Measurements from ENCODE around the gene TNFRSF1A. TPM values are rescaled to one million over a fixed set of nuclear protein-coding genes. Genes with fewer than 3 reads are reported as not detected.
A peak's percentile ranks its signal among the peaks of the same experiment; 100 is the strongest.

Gene TNFRSF1A
- total RNA-seq, 1 experiment from 2014 or later: 44.1 TPM

DNA sequence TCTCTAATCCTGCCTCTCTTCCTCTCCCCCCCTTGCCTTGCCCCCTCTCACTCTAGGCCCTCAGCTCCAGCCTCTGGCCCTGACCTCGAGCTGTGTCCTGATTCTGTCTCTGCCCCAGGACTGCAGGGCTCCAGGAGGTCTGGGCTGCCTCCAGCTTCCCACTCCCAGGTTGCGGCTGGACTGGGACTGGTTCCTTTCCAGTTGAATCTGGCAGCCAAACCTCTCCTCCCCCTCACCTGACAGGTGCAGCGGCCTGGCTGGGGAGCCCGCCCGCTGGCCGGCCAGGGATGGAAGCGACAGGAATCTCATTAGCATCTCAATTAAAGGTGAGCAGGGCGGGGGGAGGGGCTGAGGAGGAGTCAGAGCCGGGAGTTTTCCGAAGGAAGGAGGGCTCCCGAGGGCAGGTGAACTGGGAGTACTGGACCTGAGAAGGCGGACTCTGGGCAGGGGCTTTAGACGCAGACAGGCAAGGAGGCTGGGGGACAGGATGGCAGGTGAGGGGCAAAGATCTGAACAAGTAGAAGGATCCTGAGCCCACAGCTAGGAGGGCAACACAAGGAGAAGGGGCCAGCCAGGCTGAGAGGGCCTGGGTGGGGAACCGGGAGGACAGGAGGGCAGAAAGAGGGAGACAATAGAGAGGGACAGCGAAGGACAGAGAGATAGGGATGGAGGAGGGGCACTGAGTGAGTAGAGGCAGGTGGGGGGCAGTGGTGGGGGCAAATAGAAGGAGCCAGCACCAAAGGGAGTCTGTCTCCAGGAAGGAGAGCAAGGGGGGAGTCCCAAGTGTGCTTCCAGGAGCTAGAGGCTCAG is 33.6 kb upstream of the TNFRSF1A start, which contains the start of gene SCNN1A (continued):
- TF ChIP-seq, protein P1, sequence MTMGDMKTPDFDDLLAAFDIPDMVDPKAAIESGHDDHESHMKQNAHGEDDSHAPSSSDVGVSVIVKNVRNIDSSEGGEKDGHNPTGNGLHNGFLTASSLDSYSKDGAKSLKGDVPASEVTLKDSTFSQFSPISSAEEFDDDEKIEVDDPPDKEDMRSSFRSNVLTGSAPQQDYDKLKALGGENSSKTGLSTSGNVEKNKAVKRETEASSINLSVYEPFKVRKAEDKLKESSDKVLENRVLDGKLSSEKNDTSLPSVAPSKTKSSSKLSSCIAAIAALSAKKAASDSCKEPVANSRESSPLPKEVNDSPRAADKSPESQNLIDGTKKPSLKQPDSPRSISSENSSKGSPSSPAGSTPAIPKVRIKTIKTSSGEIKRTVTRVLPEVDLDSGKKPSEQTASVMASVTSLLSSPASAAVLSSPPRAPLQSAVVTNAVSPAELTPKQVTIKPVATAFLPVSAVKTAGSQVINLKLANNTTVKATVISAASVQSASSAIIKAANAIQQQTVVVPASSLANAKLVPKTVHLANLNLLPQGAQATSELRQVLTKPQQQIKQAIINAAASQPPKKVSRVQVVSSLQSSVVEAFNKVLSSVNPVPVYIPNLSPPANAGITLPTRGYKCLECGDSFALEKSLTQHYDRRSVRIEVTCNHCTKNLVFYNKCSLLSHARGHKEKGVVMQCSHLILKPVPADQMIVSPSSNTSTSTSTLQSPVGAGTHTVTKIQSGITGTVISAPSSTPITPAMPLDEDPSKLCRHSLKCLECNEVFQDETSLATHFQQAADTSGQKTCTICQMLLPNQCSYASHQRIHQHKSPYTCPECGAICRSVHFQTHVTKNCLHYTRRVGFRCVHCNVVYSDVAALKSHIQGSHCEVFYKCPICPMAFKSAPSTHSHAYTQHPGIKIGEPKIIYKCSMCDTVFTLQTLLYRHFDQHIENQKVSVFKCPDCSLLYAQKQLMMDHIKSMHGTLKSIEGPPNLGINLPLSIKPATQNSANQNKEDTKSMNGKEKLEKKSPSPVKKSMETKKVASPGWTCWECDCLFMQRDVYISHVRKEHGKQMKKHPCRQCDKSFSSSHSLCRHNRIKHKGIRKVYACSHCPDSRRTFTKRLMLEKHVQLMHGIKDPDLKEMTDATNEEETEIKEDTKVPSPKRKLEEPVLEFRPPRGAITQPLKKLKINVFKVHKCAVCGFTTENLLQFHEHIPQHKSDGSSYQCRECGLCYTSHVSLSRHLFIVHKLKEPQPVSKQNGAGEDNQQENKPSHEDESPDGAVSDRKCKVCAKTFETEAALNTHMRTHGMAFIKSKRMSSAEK (CRISPR knock-in tag; IDR thresholded peaks at IDR 0.05; ENCODE audit: borderline replicate concordance): no peak
- TF ChIP-seq NR2C2 (CRISPR knock-in tag; IDR thresholded peaks at IDR 0.05) (no peak), ZNF263 (CRISPR knock-in tag; IDR thresholded peaks at IDR 0.05; ENCODE audit: low read depth) (no peak), ZNF121 (CRISPR knock-in tag; IDR thresholded peaks at IDR 0.05) (0 out of 2 replicates have a peak, but pooled peaks have one; percentile 4), HMGA2 (CRISPR knock-in tag; IDR thresholded peaks at IDR 0.05) (no peak), CREM (CRISPR knock-in tag; IDR thresholded peaks at IDR 0.05) (no peak), ETV6 (CRISPR knock-in tag; IDR thresholded peaks at IDR 0.05) (peak; percentile 94), NFATC4 (CRISPR knock-in tag; IDR thresholded peaks at IDR 0.05) (no peak), ATF1 (CRISPR knock-in tag; IDR thresholded peaks at IDR 0.05) (no peak), MYBL2 (CRISPR knock-in tag; IDR thresholded peaks at IDR 0.05) (peak; percentile 78), NR3C1 (CRISPR knock-in tag; conservative IDR thresholded peaks at IDR 0.05; ENCODE audit: low read depth) (no peak), ELF4 (CRISPR knock-in tag; IDR thresholded peaks at IDR 0.05; ENCODE audit: low read depth) (no peak)
- TF ChIP-seq, protein P2, sequence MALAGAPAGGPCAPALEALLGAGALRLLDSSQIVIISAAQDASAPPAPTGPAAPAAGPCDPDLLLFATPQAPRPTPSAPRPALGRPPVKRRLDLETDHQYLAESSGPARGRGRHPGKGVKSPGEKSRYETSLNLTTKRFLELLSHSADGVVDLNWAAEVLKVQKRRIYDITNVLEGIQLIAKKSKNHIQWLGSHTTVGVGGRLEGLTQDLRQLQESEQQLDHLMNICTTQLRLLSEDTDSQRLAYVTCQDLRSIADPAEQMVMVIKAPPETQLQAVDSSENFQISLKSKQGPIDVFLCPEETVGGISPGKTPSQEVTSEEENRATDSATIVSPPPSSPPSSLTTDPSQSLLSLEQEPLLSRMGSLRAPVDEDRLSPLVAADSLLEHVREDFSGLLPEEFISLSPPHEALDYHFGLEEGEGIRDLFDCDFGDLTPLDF (CRISPR knock-in tag; IDR thresholded peaks at IDR 0.05): no peak
- TF ChIP-seq, protein P3, sequence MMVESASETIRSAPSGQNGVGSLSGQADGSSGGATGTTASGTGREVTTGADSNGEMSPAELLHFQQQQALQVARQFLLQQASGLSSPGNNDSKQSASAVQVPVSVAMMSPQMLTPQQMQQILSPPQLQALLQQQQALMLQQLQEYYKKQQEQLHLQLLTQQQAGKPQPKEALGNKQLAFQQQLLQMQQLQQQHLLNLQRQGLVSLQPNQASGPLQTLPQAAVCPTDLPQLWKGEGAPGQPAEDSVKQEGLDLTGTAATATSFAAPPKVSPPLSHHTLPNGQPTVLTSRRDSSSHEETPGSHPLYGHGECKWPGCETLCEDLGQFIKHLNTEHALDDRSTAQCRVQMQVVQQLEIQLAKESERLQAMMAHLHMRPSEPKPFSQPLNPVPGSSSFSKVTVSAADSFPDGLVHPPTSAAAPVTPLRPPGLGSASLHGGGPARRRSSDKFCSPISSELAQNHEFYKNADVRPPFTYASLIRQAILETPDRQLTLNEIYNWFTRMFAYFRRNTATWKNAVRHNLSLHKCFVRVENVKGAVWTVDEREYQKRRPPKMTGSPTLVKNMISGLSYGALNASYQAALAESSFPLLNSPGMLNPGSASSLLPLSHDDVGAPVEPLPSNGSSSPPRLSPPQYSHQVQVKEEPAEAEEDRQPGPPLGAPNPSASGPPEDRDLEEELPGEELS (CRISPR knock-in tag; IDR thresholded peaks at IDR 0.05): peak; percentile 86
- TF ChIP-seq, protein P4, sequence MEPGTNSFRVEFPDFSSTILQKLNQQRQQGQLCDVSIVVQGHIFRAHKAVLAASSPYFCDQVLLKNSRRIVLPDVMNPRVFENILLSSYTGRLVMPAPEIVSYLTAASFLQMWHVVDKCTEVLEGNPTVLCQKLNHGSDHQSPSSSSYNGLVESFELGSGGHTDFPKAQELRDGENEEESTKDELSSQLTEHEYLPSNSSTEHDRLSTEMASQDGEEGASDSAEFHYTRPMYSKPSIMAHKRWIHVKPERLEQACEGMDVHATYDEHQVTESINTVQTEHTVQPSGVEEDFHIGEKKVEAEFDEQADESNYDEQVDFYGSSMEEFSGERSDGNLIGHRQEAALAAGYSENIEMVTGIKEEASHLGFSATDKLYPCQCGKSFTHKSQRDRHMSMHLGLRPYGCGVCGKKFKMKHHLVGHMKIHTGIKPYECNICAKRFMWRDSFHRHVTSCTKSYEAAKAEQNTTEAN (CRISPR knock-in tag; IDR thresholded peaks at IDR 0.05): 0 out of 2 replicates have a peak, but pooled peaks have one; percentile 49
- TF ChIP-seq, protein P5, sequence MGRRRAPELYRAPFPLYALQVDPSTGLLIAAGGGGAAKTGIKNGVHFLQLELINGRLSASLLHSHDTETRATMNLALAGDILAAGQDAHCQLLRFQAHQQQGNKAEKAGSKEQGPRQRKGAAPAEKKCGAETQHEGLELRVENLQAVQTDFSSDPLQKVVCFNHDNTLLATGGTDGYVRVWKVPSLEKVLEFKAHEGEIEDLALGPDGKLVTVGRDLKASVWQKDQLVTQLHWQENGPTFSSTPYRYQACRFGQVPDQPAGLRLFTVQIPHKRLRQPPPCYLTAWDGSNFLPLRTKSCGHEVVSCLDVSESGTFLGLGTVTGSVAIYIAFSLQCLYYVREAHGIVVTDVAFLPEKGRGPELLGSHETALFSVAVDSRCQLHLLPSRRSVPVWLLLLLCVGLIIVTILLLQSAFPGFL (CRISPR knock-in tag; IDR thresholded peaks at IDR 0.05; ENCODE audit: borderline replicate concordance): no peak
- TF ChIP-seq, protein P6, sequence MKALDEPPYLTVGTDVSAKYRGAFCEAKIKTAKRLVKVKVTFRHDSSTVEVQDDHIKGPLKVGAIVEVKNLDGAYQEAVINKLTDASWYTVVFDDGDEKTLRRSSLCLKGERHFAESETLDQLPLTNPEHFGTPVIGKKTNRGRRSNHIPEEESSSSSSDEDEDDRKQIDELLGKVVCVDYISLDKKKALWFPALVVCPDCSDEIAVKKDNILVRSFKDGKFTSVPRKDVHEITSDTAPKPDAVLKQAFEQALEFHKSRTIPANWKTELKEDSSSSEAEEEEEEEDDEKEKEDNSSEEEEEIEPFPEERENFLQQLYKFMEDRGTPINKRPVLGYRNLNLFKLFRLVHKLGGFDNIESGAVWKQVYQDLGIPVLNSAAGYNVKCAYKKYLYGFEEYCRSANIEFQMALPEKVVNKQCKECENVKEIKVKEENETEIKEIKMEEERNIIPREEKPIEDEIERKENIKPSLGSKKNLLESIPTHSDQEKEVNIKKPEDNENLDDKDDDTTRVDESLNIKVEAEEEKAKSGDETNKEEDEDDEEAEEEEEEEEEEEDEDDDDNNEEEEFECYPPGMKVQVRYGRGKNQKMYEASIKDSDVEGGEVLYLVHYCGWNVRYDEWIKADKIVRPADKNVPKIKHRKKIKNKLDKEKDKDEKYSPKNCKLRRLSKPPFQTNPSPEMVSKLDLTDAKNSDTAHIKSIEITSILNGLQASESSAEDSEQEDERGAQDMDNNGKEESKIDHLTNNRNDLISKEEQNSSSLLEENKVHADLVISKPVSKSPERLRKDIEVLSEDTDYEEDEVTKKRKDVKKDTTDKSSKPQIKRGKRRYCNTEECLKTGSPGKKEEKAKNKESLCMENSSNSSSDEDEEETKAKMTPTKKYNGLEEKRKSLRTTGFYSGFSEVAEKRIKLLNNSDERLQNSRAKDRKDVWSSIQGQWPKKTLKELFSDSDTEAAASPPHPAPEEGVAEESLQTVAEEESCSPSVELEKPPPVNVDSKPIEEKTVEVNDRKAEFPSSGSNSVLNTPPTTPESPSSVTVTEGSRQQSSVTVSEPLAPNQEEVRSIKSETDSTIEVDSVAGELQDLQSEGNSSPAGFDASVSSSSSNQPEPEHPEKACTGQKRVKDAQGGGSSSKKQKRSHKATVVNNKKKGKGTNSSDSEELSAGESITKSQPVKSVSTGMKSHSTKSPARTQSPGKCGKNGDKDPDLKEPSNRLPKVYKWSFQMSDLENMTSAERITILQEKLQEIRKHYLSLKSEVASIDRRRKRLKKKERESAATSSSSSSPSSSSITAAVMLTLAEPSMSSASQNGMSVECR (CRISPR knock-in tag; IDR thresholded peaks at IDR 0.05; ENCODE audit: borderline replicate concordance): peak; percentile 37; the same call in 1 of the 2 replicates
- TF ChIP-seq, protein P7, sequence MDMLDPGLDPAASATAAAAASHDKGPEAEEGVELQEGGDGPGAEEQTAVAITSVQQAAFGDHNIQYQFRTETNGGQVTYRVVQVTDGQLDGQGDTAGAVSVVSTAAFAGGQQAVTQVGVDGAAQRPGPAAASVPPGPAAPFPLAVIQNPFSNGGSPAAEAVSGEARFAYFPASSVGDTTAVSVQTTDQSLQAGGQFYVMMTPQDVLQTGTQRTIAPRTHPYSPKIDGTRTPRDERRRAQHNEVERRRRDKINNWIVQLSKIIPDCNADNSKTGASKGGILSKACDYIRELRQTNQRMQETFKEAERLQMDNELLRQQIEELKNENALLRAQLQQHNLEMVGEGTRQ (CRISPR knock-in tag; IDR thresholded peaks at IDR 0.05): peak; percentile 28; the same call in 1 of the 2 replicates
- TF ChIP-seq, protein P8, sequence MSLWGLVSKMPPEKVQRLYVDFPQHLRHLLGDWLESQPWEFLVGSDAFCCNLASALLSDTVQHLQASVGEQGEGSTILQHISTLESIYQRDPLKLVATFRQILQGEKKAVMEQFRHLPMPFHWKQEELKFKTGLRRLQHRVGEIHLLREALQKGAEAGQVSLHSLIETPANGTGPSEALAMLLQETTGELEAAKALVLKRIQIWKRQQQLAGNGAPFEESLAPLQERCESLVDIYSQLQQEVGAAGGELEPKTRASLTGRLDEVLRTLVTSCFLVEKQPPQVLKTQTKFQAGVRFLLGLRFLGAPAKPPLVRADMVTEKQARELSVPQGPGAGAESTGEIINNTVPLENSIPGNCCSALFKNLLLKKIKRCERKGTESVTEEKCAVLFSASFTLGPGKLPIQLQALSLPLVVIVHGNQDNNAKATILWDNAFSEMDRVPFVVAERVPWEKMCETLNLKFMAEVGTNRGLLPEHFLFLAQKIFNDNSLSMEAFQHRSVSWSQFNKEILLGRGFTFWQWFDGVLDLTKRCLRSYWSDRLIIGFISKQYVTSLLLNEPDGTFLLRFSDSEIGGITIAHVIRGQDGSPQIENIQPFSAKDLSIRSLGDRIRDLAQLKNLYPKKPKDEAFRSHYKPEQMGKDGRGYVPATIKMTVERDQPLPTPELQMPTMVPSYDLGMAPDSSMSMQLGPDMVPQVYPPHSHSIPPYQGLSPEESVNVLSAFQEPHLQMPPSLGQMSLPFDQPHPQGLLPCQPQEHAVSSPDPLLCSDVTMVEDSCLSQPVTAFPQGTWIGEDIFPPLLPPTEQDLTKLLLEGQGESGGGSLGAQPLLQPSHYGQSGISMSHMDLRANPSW (CRISPR knock-in tag; conservative IDR thresholded peaks at IDR 0.05; ENCODE audit: low read depth): no peak
